DMS114 treated with DMSO at 0.1 percent for 48 hours (cell line): Measurements from ENCODE around the gene HSD3B1.
A peak's percentile ranks its signal among the peaks of the same experiment; 100 is the strongest.

ENCODE experiments used
- DNase-seq: peaks from one replicate; lab custom pipeline; 2025; ENCODE audit not compliant: unreplicated experiment; lab: John Stamatoyannopoulos, UW

HSD3B1 gene

DNA sequence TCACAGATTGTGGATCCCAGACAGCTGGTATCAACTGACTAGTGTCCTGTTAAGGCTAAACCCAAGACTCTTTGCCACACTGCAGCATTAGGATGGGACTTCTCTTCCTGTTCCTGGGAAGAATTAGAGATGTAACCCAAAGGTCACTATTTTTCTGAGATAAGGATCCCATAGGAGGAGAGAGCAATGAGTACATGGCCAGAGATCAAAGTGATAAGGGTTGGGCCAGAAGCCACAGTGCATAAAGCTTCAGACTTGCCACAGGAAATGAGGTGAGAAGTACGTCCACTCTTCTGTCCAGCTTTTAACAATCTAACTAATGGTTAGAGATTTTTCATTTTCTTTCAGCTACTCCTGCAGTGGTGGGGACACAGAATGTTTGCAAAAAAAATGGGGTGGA lies at the start of gene HSD3B1:
Gene HSD3B1, plus strand, starts transcription at position 270 of the 400 bp plus-strand sequence. CDS start 267 bp downstream, outside the sequence.
- no peak for DNase-seq

- DNase-seq, result no peak
Observed at GRCh38 chr1:119462964-119463363, 44.0 kb upstream of the HSD3B1 start.

DNA sequence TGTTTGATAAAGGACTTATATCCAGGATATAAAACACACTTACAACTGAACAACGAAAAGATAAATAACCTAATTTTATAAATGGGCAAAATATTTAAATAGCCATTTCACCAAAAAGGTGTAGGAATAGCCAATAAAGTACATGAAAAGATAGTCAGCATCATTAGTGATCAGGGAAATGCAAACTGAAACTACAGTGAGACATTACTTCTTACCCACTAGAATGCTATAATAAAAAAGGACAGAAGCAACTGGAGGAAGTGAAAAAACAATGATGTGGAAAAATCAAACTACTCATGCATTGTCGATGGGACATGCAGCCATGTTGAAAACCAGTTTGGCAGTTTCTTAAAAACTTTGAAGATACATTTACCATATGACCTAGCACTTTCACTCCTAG lies 43.4 kb upstream of the HSD3B1 start:
- no peak for DNase-seq

- no peak for DNase-seq
Observed at GRCh38 chr1:119466445-119466844, 40.6 kb upstream of the HSD3B1 start.

- no peak for DNase-seq
Observed at GRCh38 chr1:119467219-119467618, 39.8 kb upstream of the HSD3B1 start.

- DNase-seq, result no peak
Observed at GRCh38 chr1:119467857-119468668, 38.9 kb upstream of the HSD3B1 start.

- no peak for DNase-seq
Observed at GRCh38 chr1:119469741-119470140, 37.3 kb upstream of the HSD3B1 start.

- no peak for DNase-seq
Observed at GRCh38 chr1:119470377-119470776, 36.6 kb upstream of the HSD3B1 start.

DNA sequence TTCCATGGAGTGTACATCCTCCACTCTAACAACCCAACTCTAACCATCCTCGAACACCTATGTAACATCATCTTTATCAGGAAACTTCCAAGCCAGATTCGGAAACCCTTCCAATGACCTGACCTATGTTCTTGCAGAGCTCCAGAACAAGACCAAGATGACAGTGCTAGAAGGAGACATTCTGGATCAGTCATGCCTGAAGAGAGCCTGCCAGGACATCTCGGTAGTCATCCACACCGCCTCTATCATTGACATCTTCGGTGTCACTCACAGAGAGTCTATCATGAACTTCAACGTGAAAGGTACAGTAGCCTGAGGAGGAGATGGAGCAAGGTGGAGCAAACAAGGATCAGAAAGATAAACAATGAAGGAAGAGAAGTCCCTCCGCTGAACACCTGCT lies 36.1 kb upstream of the HSD3B1 start:
- DNase-seq, result no peak

GRCh38 chr1:119471566-119471965 lies 35.4 kb upstream of the HSD3B1 start:
- no peak for DNase-seq

DNA sequence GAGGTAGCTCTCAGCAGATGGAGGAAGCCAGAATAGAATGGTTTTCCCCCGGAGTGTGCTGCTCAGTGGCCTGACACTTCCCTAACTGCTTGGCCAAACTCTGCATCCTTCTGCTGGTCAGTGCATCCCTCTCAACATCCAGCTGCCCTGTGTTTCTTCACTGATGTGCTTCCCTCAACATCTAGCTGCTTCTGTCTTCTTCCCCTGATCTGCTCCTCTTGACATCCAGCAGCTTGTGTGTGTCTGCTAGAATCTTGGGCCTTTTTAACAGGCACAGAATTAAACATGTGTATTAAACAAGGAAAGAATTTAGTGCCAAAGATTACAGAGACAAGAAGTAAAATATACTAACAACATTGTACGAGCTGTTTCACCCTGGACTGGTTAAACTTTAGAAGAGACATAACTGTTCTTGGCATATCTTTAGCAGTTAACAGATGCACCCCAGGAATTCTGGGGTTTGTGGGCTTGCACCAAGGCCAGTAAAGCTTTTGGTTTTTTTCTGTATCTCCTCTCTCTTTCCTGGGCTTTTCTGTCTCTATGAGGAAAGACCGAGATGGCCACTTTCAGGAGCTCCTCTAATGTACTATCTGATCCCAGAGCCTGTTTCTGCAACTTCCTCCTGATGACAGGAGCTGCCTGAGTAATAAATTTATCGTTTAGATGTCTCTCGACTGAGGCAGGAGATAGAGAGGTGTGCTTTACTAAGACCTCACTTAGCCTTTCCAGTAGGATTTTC lies 34.8 kb upstream of the HSD3B1 start:
- DNase-seq, result no peak

- no peak for DNase-seq
Observed at GRCh38 chr1:119472819-119473175, 34.2 kb upstream of the HSD3B1 start.

DNA sequence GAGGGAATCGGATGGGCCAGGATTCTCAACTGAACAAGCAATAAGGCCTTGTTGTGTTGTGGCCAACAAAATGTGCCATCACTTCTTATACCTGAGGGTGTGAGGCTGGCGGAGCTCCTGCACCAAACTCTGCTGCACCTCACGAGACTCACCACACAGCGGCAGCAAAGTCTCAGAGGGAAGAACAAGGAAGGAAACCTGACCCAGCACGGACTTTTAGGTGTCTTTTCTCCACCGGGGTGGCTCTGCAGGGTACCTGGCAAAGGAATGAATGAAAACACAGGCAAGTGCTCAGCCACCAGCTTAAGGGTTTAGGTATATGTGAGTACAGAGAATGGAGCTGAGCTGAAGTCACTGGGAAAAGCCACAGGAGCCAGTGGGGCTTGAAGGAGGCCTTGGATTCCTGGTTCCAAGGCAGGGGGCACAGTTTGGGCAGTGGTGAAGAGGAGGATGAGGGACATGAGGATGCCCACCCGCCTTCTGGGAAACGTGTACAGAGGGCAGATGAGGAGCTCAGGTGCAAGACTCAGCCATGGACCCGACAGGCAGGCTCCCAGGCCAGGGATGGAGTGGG lies 31.1 kb upstream of the HSD3B1 start:
- peak; percentile 48 for DNase-seq

GRCh38 chr1:119477710-119478109 lies 29.3 kb upstream of the HSD3B1 start:
- DNase-seq, result no peak

DNA sequence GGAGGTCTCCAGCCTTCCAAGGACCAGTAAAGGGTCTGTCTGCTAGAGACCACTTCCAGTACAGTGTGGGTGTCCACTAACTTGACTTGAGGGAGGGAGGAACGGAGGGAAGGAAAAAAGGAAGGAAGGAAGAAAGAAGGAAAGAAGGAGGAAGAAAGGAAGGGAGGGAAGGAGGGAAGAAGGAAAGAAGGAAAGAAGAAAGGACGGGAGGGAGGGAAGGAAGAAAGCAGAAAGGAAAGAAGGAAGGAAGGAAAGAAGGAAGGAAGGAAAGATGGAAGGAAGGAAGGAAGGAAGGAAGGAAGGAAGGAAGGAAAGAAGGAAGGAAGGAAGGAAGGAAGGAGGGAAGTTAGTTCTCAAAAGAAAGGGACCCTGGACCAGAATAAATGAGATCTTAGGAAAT lies 26.8 kb upstream of the HSD3B1 start:
- no peak for DNase-seq

GRCh38 chr1:119481951-119482350 lies 25.1 kb upstream of the HSD3B1 start:
- no peak for DNase-seq

GRCh38 chr1:119482517-119483425 lies 24.2 kb upstream of the HSD3B1 start:
- DNase-seq, result no peak

DNA sequence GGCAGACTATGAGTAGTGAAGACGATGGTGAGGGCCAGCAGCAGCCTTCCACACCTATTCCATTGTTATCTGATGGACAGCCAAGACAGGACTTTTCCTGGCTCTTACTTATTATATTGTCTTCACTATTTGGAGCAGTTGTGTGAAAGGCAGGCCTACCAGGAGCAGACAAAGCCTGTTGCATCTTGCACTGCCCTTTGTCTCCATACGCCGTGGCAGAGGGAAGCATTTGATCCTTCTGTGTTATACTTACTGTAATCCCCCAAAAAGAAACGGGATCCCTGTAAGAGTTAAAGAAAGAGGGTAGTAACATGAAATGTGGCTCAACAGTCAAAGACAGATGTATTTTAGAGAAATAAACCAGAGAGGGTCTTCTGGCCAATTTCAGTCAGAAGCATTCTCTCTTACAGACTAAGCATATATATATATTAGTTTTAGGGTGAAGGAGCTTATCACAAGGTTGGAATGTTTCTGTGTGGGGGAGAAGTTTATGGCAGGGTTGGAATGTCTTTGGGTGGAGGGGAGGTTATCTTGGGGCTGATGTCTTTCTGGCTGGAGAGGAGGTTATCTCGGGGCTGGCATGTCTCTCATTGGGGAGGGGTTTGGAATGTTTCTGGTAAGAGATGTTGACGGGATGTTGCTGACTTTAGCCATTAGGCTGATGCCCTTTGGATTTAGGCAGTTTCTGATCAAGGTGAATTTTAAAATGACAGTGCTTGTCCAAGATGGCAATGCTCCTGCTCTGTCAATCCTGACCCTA lies 23.4 kb upstream of the HSD3B1 start:
- DNase-seq, result no peak

DNA sequence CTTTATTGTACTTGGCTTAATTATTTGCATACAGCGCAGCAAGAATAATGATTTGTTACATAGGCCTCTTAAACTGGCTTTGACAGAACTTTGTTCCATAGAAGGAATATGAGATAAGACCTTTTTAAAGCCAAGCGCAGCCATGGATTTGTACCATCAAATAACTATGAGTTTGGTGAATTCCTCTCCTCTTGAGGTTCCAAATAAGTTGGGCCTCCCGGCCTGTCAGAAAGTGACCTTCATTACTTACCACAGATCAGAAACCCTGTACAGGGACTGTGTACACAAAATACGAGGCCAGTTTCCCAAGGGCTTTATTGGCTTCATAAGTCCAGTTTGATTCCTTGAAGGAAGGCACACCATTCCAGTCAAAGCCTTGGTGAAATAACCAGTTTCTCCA lies 21.8 kb upstream of the HSD3B1 start:
- no peak for DNase-seq

DNA sequence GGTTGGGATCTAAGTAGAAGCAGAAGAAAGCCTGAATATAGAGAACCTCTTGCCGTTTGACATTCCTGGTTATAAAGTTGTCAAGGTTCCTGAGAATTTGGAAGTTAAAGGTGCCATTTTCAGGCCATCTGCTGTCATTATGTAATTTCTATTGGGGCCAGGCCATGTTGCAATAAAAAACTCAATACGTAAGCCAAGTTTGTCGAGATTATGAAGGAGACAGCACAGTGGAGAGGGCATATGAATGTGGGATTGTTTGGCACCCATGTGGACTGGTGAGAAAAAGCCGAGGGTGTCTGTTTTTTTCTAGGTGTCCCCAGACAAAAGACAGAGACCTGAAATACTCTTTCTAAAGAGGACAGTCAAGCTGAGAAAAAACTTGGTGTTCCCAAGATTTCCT lies 18.8 kb upstream of the HSD3B1 start:
- no peak for DNase-seq
